HCT116 (cell line): Measurements from ENCODE around the gene CLDN10. TPM values are rescaled to one million over a fixed set of nuclear protein-coding genes. Genes with fewer than 3 reads are reported as not detected.

Source experiments
- ATAC-seq: fragments of 200-7000 bp; cut with Tn5 transposase; 2 replicates; pipeline ENCODE4 v1.9.1; 2020; ENCODE audit warnings: mild to moderate bottlenecking, moderate library complexity
- BruUV-seq: library from RNA; stranded (reverse); fragments of 400-500 nt; replicated peaks from 2 replicates; lab custom pipeline; 2021; lab: Mats Ljungman, UMichigan
- CTCF ChIA-PET: fragments of 300-600 bp; sonication (Branson Sonifier 250); formaldehyde crosslinking; loops from one replicate; lab custom pipeline; 2021; ENCODE audit warnings: antibody characterized with exemption; lab: Charles Lee
- POLR2A ChIA-PET: fragments of 300-600, 350-600 bp; sonication (Branson Sonifier 250); formaldehyde crosslinking; loops from one replicate; lab custom pipeline; 2021; ENCODE audit warnings: antibody characterized with exemption; lab: Charles Lee
- RAD21 ChIA-PET, 2 experiments: fragments of 300-600 bp; sonication (Branson Sonifier 250); formaldehyde crosslinking; loops; one replicate each; lab custom pipeline; 2023; ENCODE audit warnings: low total read pairs in 2 of 2; ENCODE audit not compliant: uncharacterized antibody in 2 of 2, unreplicated experiment in 2 of 2, low non-redundant PET in 1 of 2; lab: Charles Lee
- DNase-seq: peaks from one replicate; pipeline ENCODE4 v3.0.0-alpha.2; 2010; ENCODE audit warnings: low read depth, low spot score
- H2AFZ ChIP-seq: fragments of 200-600 bp; shearing (Covaris generic), sonication (generic); 2 replicates; pipeline ENCODE4 v1.6.1; 2017; ENCODE audit warnings: low read depth, mixed run types, mixed read lengths, antibody characterized with exemption, low read length; ENCODE audit not compliant: poor library complexity, severe bottlenecking
- H3K27ac ChIP-seq: 2 replicates; pipeline ENCODE4 v1.5.1; 2012; ENCODE audit warnings: low read depth, low read length
- H3K27me3 ChIP-seq: fragments of 200-600 bp; sonication (generic); 2 replicates; pipeline ENCODE4 v1.6.1; 2016; ENCODE audit warnings: mixed run types, low read length, mixed read lengths; ENCODE audit not compliant: insufficient read depth
- H3K36me3 ChIP-seq, 2 experiments: fragments of 200-500 bp in 1 of 2; fragments of 200-600 bp in 1 of 2; sonication (Bioruptor generic) in 1 of 2; sonication (generic) in 1 of 2; 2 replicates each; pipeline versions ENCODE4 v1.5.1 to v1.6.1; 2014 to 2016; ENCODE audit warnings: low read length in 2 of 2, inconsistent platforms in 1 of 2, mixed read lengths in 1 of 2, mixed run types in 1 of 2; ENCODE audit not compliant: insufficient read depth in 2 of 2, control insufficient read depth in 1 of 2
- H3K4me1 ChIP-seq, 2 experiments: fragments of 200-600 bp in 1 of 2; sonication (generic) in 1 of 2; 2 replicates each; pipeline versions ENCODE4 v1.5.1 to v1.6.1; 2012 to 2017; ENCODE audit warnings: low read length in 2 of 2, inconsistent platforms in 1 of 2, mild to moderate bottlenecking in 1 of 2, mixed read lengths in 1 of 2, mixed run types in 1 of 2, moderate library complexity in 1 of 2; ENCODE audit not compliant: insufficient read depth in 2 of 2, control insufficient read depth in 1 of 2
- H3K4me2 ChIP-seq: fragments of 200-600 bp; sonication (generic); 2 replicates; pipeline ENCODE4 v1.6.1; 2017; ENCODE audit warnings: mixed run types, low read length, mixed read lengths
- H3K4me3 ChIP-seq, 2 experiments: fragments of 200-600 bp in 1 of 2; sonication (generic) in 1 of 2; replicated peaks in 1 of 2; 2 replicates each; pipeline ENCODE4 v1.5.1; 2011 to 2016; ENCODE audit warnings: low read length in 2 of 2, control low read depth in 1 of 2, low read depth in 1 of 2, mild to moderate bottlenecking in 1 of 2, mixed read lengths in 1 of 2, mixed run types in 1 of 2
- H3K79me2 ChIP-seq: fragments of 200-600 bp; sonication (generic); 2 replicates; pipeline ENCODE4 v1.6.1; 2017; ENCODE audit warnings: mild to moderate bottlenecking, mixed run types, low read length, moderate library complexity, mixed read lengths; ENCODE audit not compliant: insufficient read depth
- H3K9ac ChIP-seq: fragments of 200-600 bp; sonication (generic); 2 replicates; pipeline ENCODE4 v1.6.1; 2016; ENCODE audit warnings: low read length, mixed read lengths
- H3K9me2 ChIP-seq: fragments of 200-600 bp; sonication (generic), shearing (Covaris generic); 2 replicates; pipeline ENCODE4 v1.6.1; 2017; ENCODE audit warnings: mixed run types, mild to moderate bottlenecking, moderate library complexity; ENCODE audit not compliant: insufficient read depth
- H3K9me3 ChIP-seq, 2 experiments: fragments of 200-500 bp in 1 of 2; fragments of 200-600 bp in 1 of 2; sonication (Bioruptor generic) in 1 of 2; sonication (generic) in 1 of 2; 2 replicates each; pipeline ENCODE4 v1.6.1; 2014 to 2017; ENCODE audit warnings: low read length in 2 of 2, mixed read lengths in 2 of 2, inconsistent platforms in 1 of 2, low read depth in 1 of 2, mild to moderate bottlenecking in 1 of 2, mixed run types in 1 of 2, moderate library complexity in 1 of 2; ENCODE audit not compliant: control insufficient read depth in 1 of 2, insufficient read depth in 1 of 2
- H4K20me1 ChIP-seq: fragments of 200-600 bp; sonication (generic), shearing (Covaris generic); 2 replicates; pipeline ENCODE4 v1.6.1; 2017; ENCODE audit warnings: mixed run types, mild to moderate bottlenecking, moderate library complexity; ENCODE audit not compliant: insufficient read depth
- ATF3 ChIP-seq: IDR thresholded peaks from 2 replicates; pipeline ENCODE4 v1.6.1; 2012
- FOSL1 ChIP-seq: IDR thresholded peaks from 2 replicates; pipeline ENCODE4 v1.6.1; 2012; ENCODE audit warnings: low read depth
- ZBTB33 ChIP-seq: IDR thresholded peaks from 2 replicates; pipeline ENCODE4 v1.6.1; 2011; ENCODE audit warnings: mild to moderate bottlenecking, low read length, moderate library complexity; ENCODE audit not compliant: insufficient replicate concordance; ENCODE audit errors: extremely low read depth
- intact Hi-C: fragments of 100-400 bp; cut with micrococcal nuclease; formaldehyde crosslinking; loops from 2 replicates; pipeline ENCODE4 v1.10.0; 2022
- total RNA-seq: library from RNA; stranded (reverse); gene quantifications from one replicate; pipeline ENCODE4 v1.2.1, GENCODE V29; 2021; ENCODE audit not compliant: unreplicated experiment

The CLDN10 gene
- total RNA-seq, 1 experiment from 2014 or later: not detected

DNA sequence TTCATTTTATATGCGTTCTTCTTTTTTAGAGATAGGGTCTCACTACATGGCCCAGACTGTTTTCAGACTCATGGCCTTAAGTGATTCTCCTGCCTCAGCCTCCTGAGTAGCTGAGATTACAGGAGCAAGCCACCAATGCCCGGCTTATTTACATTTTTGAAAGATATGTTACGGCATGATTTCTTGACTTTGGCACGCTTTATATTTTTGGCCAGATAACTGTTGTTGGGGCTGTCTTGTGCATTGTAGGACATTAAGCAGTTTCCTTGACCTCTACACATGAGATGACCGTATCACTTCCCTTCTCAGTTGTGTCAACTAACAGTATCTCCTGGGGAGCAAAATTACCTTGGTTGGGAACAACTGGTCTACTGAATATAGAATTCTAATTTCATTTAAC is 28.9 kb upstream of the CLDN10 start:
- H4K20me1 ChIP-seq: no peaks in the 10 kb centered on the region
- no peaks in the 10 kb centered on the region for H3K9me2 ChIP-seq
- no peaks in the 10 kb centered on the region for H3K27me3 ChIP-seq
- no peak for TF ChIP-seq FOSL1
- TF ChIP-seq, all 23 proteins: peak for 0
- no peak overlapping the region for H3K9ac ChIP-seq
- H3K4me1 ChIP-seq: no peaks in the 10 kb centered on the region
- ATAC-seq (no peak), DNase-seq (no peak)
- CTCF ChIA-PET: no interaction called here
- no peaks in the 10 kb centered on the region for H3K9me3 ChIP-seq
- RAD21 ChIA-PET: no interaction called here
- H3K4me3 ChIP-seq: no peak overlapping the region
- no peaks in the 10 kb centered on the region for H3K79me2 ChIP-seq
- H2AFZ ChIP-seq: no peak overlapping the region
- H3K36me3 ChIP-seq: no peaks in the 10 kb centered on the region
- no peak overlapping the region for H3K27ac ChIP-seq
- no TSS peak for BruUV-seq
- POLR2A ChIA-PET: no interaction called here
- intact Hi-C loops: no loop called here
- no peak overlapping the region for H3K4me2 ChIP-seq

DNA sequence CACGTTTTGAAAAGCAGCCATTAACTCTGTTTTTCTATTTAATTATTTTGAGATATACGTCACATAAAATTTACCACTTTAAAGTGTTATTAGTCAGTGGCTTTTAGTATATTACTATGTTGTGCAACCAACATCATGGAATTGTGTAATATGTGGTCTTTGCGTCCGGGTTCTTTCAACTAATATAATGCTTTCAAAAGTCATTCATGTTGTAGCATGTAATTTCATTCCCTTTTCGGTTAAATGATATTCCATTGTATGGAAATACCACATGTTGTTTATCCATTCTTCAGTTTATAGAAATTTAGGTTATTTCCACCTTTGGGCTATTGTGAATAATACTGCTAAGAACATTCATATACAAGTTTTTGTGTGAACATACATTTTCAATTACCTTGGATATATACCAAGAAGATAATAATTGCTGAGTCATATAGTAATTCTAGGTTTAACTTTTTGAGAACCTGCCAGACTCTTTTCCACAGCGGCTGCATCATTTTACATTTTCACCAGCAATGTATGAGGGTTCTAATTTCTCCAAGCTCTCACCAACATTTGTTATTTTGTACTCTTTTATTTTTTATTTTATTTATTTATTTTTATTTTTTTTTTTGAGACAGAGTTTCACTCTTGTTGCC is 28.1 kb upstream of the CLDN10 start:
- Histone ChIP-seq H2AFZ (no peak overlapping the region), H3K27ac (no peak overlapping the region), H3K9me2 (no peaks in the 10 kb centered on the region), H3K4me3 (no peak overlapping the region), H4K20me1 (no peaks in the 10 kb centered on the region), H3K9me3 (no peaks in the 10 kb centered on the region), H3K4me2 (no peak overlapping the region), H3K27me3 (no peaks in the 10 kb centered on the region), H3K4me1 (no peaks in the 10 kb centered on the region), H3K79me2 (no peaks in the 10 kb centered on the region), H3K9ac (no peak overlapping the region), H3K36me3 (no peaks in the 10 kb centered on the region)
- ChIA-PET RAD21 (no interaction called here), POLR2A (no interaction called here), CTCF (interaction anchor here (1.1 kb wide), 1 partner anchor 13 kb away, joined by 4 read pairs; no protein-coding TSS in a partner anchor)
- ATAC-seq (no peak), DNase-seq (no peak)
- BruUV-seq: no TSS peak
- TF ChIP-seq ATF3: no peak
- no peak for TF ChIP-seq ZBTB33
- intact Hi-C loops: no loop called here
